ENCODE results near the gene ASPHD2.
"Not testable (repeated sequence)": the region's sequence is repeated elsewhere in the genome, so short reads cannot be mapped to it uniquely, and the experiment has no call there.

Gene ASPHD2

GRCh38 chr22:26414347-26414746, 14.7 kb upstream of the ASPHD2 start:
- DNase-seq (ENCODE audit: extremely low spot score, insufficient read length, low read depth) (no peak), FAIRE-seq (no peak)

DNA sequence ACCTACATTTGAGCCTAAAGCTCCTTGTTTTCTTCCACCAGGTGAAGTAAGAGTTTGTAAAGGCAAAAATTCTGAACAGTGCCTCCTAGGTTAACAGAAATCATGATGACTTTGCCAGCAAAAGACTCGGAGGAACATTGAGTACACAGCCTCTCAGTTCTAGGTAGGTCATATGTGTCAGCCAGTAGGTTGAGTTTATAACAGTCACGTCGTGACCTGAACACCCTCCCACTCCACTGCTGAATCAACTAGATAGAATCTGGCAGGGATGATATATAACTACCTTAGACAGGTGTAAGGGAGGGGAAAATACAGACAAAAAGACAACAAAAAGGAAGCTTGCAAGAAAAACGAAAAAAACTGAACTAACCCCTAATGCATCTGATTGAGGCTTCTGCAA, 12.8 kb upstream of the ASPHD2 start:
- DNase-seq (ENCODE audit: extremely low spot score, insufficient read length, low read depth) (no peak), FAIRE-seq (no peak)

DNA sequence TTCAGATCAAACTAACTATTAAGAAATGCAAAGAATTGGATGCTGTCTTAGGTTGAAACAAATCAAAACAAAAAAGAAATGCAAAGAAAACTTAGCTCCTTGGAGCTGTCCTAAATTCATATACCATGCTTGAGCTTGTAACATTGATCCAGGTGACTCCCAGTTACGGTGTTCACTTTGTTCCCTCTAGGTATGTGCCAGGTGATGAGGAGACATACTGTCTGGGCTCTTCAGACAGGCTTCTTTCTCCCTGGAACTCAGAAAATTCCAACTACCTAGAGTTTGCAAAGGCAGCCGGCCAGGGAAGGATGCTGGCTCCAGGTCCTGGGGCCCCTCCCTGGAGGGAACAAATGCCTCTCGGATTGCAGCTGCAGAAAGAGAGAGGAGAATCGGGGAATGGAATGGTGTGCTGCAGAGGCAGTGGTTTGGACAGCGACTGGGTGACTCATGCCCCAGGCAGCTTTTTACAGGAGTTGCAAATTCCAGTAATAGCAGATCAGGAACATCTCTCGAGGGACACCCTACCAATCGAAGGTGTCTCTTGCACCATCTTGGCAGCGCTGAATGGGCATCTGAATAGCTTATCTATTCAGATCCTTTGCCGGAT, 12.3 kb upstream of the ASPHD2 start:
- DNase-seq (ENCODE audit: extremely low spot score, insufficient read length, low read depth) (no peak), FAIRE-seq (no peak)

GRCh38 chr22:26417406-26417805, 11.7 kb upstream of the ASPHD2 start:
- DNase-seq (ENCODE audit: extremely low spot score, insufficient read length, low read depth) (no peak), FAIRE-seq (no peak)

GRCh38 chr22:26418620-26419019, 10.4 kb upstream of the ASPHD2 start:
- no peak for FAIRE-seq

GRCh38 chr22:26426924-26427323, 2.1 kb upstream of the ASPHD2 start:
- DNase-seq (ENCODE audit: extremely low spot score, insufficient read length, low read depth), result no peak

More at GRCh38 chr22:26418620-26419019, 10.4 kb upstream of the ASPHD2 start:
- DNase-seq (ENCODE audit: extremely low spot score, insufficient read length, low read depth), result no peak

DNA sequence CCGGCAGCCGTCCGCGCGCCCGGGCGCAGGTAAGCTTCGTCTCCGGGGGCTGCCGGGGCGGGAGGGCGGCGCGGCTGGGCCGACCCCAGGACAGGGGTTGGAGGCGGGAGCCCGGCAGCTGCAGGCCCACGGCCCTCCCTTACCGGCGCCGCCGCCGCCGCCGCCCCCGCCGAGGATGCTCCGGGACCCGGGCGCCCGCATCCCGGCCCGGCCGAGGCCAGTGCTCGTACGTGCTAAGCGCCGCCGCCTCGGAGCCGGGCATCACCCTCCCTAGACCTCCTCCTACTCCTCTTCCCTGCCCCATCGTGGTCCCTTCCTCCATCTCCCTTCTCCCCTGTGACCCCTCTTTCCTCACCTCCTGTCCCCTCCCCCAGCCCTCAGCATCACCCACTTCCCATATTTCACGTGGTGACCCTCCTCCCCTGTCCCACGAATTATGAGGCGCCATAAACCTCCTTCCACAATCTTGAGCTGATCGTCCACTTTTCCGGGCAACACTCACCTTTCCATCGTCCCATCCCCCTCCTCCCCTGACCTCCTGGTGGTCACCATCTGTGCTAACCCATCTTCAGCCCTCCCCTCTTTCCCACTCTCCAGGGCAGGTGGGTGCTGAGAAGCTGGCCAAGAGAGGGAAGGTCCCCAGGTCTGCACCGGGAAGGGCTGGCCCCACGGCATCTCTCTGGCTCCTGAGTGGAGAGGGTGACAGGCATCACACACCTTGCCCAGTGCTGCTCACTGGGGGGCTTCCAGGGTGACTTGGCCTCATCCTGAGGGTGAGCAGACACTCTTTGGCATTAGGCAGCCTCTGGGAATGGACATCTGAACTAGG, 612 bp downstream of the ASPHD2 start:
- DNase-seq (ENCODE audit: extremely low spot score, insufficient read length, low read depth), result no peak
- FAIRE-seq, result peak; percentile 52

More at GRCh38 chr22:26426924-26427323, 2.1 kb upstream of the ASPHD2 start:
- no peak for FAIRE-seq

- DNase-seq (ENCODE audit: extremely low spot score, insufficient read length, low read depth) (no peak), FAIRE-seq (no peak)
Measured at GRCh38 chr22:26430600-26430999, 1.5 kb downstream of the ASPHD2 start.

DNA sequence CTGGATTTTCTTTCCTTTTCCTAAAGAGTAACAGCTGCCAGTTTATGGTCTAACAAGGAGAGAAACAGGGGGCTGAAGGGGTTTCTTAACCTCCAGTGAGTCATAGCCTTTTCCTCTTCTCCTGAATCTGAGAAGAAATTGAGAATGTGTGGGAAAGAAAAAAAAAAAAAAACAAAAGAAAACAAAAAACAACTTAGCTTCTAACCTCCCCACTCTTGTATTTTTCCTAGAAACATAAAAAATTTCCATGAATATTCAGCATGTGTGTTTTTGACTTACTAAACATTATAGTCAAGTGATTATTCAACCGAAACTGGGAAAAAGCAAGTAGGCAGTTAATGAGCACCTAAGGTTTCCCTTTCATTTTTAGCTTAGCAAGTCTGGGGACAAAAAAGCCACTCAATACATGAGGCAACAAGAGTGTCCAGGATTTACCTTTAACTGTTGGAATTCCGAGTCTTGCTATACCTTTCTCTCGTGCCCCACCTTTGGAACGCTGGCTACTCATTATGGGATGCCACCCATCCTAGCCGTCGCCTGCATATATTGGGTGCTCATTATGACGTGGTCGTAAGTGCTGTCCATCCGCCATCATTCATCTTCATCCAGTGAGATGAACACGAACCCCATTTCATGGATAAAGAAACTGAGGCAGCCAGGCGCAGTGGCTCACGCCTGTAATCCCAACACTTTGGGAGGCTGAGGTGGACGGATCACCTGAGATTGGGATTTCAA, 2.4 kb downstream of the ASPHD2 start:
- FAIRE-seq (peak; percentile 86), DNase-seq (ENCODE audit: extremely low spot score, insufficient read length, low read depth) (no peak)

- FAIRE-seq (peak; percentile 88), DNase-seq (ENCODE audit: extremely low spot score, insufficient read length, low read depth) (no peak)
Measured at GRCh38 chr22:26432619-26433311, 3.7 kb downstream of the ASPHD2 start.

- DNase-seq (ENCODE audit: extremely low spot score, insufficient read length, low read depth) (no peak), FAIRE-seq (no peak)
Measured at GRCh38 chr22:26433805-26434204, 4.7 kb downstream of the ASPHD2 start.

- FAIRE-seq, result no peak
Measured at GRCh38 chr22:26435327-26436093, 6.5 kb downstream of the ASPHD2 start.

DNA sequence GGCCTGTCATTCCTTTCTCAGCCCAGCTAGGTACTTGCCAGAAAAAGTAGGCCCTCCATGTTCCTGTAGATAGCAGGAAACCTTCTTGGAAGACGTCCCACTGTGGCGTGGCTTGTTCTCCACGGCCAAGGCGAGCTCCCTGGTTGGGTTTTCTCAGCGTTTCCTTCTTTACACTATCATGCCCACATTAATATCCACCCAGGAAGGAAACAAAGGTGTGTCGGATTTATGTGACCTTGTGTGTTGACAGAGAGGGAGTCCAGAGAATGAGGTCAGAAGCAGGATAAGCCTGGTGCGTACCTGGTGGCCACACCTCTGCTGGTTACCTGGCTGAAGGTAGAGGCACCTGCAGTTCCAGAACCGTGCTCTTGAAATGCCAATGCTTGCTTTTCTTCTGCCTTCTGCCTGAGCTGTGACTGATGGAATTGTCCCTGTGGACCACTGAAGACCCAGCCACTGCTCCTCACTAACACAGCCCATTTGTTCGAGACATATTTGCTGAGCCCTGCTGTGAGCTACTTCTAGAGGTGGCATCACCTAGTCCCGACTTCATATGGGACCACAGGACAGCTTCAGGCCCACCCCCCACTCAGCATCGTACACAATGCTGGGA, 7.9 kb downstream of the ASPHD2 start:
- FAIRE-seq, result no peak
- DNase-seq (ENCODE audit: extremely low spot score, insufficient read length, low read depth), result no peak

More at GRCh38 chr22:26435327-26436093, 6.5 kb downstream of the ASPHD2 start:
- DNase-seq (ENCODE audit: extremely low spot score, insufficient read length, low read depth), result no peak

DNA sequence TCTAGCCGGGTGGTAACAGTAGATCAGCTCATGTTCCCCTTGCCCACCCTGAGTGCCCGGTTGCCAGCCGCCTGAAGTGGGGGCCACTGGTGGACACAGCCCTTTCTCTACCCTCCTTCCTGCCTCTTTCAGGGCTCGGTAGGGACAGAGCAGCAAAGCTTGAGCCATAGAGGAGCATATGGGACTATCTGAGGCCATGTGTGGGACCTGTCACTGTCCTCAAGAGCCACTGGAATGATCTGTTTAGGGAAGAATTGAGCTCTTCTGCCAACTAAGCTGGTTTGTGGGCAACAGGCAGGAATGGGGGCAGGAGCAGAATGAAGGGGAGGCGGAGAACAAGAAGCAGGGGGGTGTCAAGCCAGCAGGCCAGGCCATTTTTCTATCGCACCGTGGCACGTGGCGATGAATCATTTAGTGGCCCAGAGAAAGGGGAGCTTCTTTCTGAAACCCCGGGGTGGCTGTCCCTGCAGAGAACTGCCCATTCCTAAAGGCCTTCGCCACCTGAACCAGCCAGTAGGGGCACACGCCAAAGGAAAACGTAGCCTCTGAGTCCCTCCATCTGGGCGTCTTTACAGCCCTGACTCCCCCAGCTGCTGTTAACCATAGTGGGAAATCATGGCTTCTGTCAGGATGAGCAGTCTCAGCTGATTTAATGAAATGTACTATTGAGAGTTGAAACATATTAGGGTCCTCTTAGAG, 8.8 kb downstream of the ASPHD2 start:
- FAIRE-seq, result no peak
- DNase-seq (ENCODE audit: extremely low spot score, insufficient read length, low read depth), result no peak

DNA sequence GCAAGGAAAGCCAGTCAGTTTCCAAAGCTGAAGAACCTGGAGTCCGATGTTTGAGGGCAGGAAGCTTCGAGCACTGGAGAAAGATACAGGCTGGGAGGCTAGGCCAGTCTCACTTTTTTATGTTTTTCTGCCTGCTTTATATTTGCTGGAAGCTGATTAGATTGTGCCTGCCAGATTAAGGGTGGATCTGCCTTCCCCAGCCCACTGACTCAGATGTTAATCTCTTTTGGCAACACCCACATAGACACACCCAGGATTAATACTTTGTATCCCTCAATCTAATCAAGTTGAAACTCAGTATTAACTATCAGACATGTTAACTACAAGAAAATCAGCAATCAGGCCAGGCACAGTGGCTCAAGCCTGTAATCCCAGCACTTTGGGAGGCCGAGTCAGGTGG, 9.7 kb downstream of the ASPHD2 start:
- not testable (repeated sequence) for FAIRE-seq; DNase-seq (ENCODE audit: extremely low spot score, insufficient read length, low read depth)

- FAIRE-seq (no peak), DNase-seq (ENCODE audit: extremely low spot score, insufficient read length, low read depth) (no peak)
Measured at GRCh38 chr22:26439559-26439958, 10.5 kb downstream of the ASPHD2 start.

DNA sequence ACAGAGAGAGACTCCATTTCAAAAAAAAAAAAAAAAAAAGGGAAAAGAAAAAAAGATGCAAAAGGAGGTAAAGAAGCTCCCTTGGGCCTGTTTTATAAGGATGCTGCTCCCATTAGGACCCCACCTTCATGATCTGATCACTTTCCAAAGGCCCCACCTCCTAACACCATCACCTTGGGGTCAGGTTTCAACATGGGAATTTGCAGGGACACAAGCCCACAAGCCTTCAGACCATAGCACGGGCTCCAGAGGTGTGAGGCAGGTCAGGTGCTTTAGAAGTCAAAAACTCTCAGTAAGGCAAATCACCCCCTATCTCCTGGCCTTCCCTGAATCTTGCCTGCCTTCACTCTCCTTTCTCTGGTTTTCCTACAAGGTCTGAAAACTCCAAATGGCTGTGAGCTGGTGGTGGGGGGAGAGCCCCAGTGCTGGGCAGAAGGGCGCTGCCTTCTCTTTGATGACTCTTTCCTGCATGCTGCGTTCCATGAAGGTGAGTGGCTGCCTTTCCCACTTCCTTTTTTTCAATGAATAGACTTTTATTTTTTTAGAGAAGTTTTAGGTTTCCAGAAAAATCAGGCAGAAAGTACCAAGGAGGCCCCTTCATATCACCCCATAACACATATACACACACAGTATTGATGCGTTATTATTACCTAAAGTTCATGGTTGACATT, 13.2 kb downstream of the ASPHD2 start:
- DNase-seq (ENCODE audit: extremely low spot score, insufficient read length, low read depth) (no peak), FAIRE-seq (no peak)

Measured in GM18507 (cell line).